ENCODE results near the gene DUSP15.
A peak's percentile ranks its signal among the peaks of the same experiment; 100 is the strongest.

The DUSP15 gene

GRCh38 chr20:31894980-31895675, 24.8 kb upstream of the DUSP15 start:
- DNase-seq (ENCODE audit: low read depth in 2 of 2), result no peak

GRCh38 chr20:31890646-31891045, 20.3 kb upstream of the DUSP15 start:
- no peak for DNase-seq (ENCODE audit: low read depth in 2 of 2)

GRCh38 chr20:31883829-31884228, 13.5 kb upstream of the DUSP15 start:
- no peak for DNase-seq (ENCODE audit: low read depth in 2 of 2)

- DNase-seq (ENCODE audit: low read depth in 2 of 2), result no peak
Measured at GRCh38 chr20:31881945-31882344, 11.6 kb upstream of the DUSP15 start.

- DNase-seq (ENCODE audit: low read depth in 2 of 2), result peak; percentile 23 to 42
Measured at GRCh38 chr20:31879143-31879987, 9.0 kb upstream of the DUSP15 start.

- DNase-seq (ENCODE audit: low read depth in 2 of 2), result no peak
Measured at GRCh38 chr20:31877684-31878083, 7.4 kb upstream of the DUSP15 start.

- DNase-seq (ENCODE audit: low read depth in 2 of 2), result no peak
Measured at GRCh38 chr20:31875671-31876070, 5.3 kb upstream of the DUSP15 start.

GRCh38 chr20:31872406-31872805, 2.1 kb upstream of the DUSP15 start:
- DNase-seq (ENCODE audit: low read depth in 2 of 2), result no peak

- DNase-seq (ENCODE audit: low read depth in 2 of 2), result no peak
Measured at GRCh38 chr20:31871618-31871954, 1.3 kb upstream of the DUSP15 start.

- DNase-seq (ENCODE audit: low read depth in 2 of 2), result no peak
Measured at GRCh38 chr20:31870726-31871617, 645 bp upstream of the DUSP15 start.

GRCh38 chr20:31869673-31869941, 720 bp downstream of the DUSP15 start:
- no peak for DNase-seq (ENCODE audit: low read depth in 2 of 2)

GRCh38 chr20:31868853-31869672, 1.3 kb downstream of the DUSP15 start:
- no peak for DNase-seq (ENCODE audit: low read depth in 2 of 2)

GRCh38 chr20:31866221-31866620, 4.1 kb downstream of the DUSP15 start:
- DNase-seq (ENCODE audit: low read depth in 2 of 2), result no peak

GRCh38 chr20:31864521-31865400, 5.6 kb downstream of the DUSP15 start:
- DNase-seq (ENCODE audit: low read depth in 2 of 2), result no peak

- DNase-seq (ENCODE audit: low read depth in 2 of 2), result no peak
Measured at GRCh38 chr20:31863296-31864085, 6.8 kb downstream of the DUSP15 start.

- no peak for DNase-seq (ENCODE audit: low read depth in 2 of 2)
Measured at GRCh38 chr20:31862506-31862905, 7.8 kb downstream of the DUSP15 start.

- no peak for DNase-seq (ENCODE audit: low read depth in 2 of 2)
Measured at GRCh38 chr20:31862157-31862470, 8.2 kb downstream of the DUSP15 start.

GRCh38 chr20:31861385-31862156, 8.8 kb downstream of the DUSP15 start:
- peak; percentile 21 to 33 for DNase-seq (ENCODE audit: low read depth in 2 of 2)

- DNase-seq (ENCODE audit: low read depth in 2 of 2), result no peak
Measured at GRCh38 chr20:31861135-31861384, 9.3 kb downstream of the DUSP15 start.

Measured in stimulated activated CD4-positive, alpha-beta T cell treated with anti-CD3 and anti-CD28 coated beads, Interleukin-1b, Interleukin-23, amount 100 ng/mL, for 1 hour (primary cell).